SK-N-SH (cell line): Measurements from ENCODE around the gene ARGLU1. TPM values are rescaled to one million over a fixed set of nuclear protein-coding genes. Genes with fewer than 3 reads are reported as not detected.

Source experiments
- CTCF ChIA-PET: fragments of 300-600, 350-600 bp; formaldehyde crosslinking; extraction: SDS; loops from one replicate; lab custom pipeline; 2021; lab: Yijun Ruan, JAX
- POLR2A ChIA-PET: fragments of 350-600 bp; sonication (Branson Sonifier 250); formaldehyde crosslinking; extraction: SDS; loops from one replicate; lab custom pipeline; 2020; ENCODE audit warnings: antibody characterized with exemption, inconsistent platforms; lab: Yijun Ruan, JAX
- DNase-seq: peaks from one replicate; pipeline ENCODE4 v3.0.0; 2012
- H2AFZ ChIP-seq: fragments of 200-600 bp; sonication (generic); 2 replicates; pipeline ENCODE4 v1.8.1; 2016; ENCODE audit warnings: antibody characterized with exemption, mild to moderate bottlenecking, low read depth
- H3F3A ChIP-seq: fragments of 200-600 bp; sonication (generic); replicated peaks from 2 replicates; pipeline ENCODE3; 2016; ENCODE audit warnings: antibody characterized with exemption, mild to moderate bottlenecking; ENCODE audit not compliant: insufficient read depth
- H3K27ac ChIP-seq, 2 experiments: fragments of 200-500 bp in 1 of 2; fragments of 200-600 bp in 1 of 2; sonication (Bioruptor generic) in 1 of 2; sonication (generic), shearing (Covaris generic) in 1 of 2; 2 replicates each; pipeline versions ENCODE4 v1.5.1 to v1.6.1; 2014 to 2016; ENCODE audit warnings: low read depth in 2 of 2, inconsistent platforms in 1 of 2, low read length in 1 of 2, mild to moderate bottlenecking in 1 of 2, mixed read lengths in 1 of 2
- H3K27me3 ChIP-seq: fragments of 200-600 bp; sonication (generic), shearing (Covaris generic); 2 replicates; pipeline ENCODE4 v1.6.1; 2016; ENCODE audit warnings: mixed run types; ENCODE audit not compliant: insufficient read depth
- H3K36me3 ChIP-seq, 2 experiments: fragments of 200-500 bp in 1 of 2; fragments of 200-600 bp in 1 of 2; sonication (Bioruptor generic) in 1 of 2; sonication (generic) in 1 of 2; replicated peaks in 1 of 2; 2 replicates each; pipeline versions ENCODE3 to v1.5.1; 2014 to 2016; ENCODE audit warnings: low read length in 1 of 2, mild to moderate bottlenecking in 1 of 2; ENCODE audit not compliant: insufficient read depth in 2 of 2, control insufficient read depth in 1 of 2
- H3K4me1 ChIP-seq, 2 experiments: fragments of 200-500 bp in 1 of 2; fragments of 200-600 bp in 1 of 2; sonication (Bioruptor generic) in 1 of 2; sonication (generic), shearing (Covaris generic) in 1 of 2; 2 replicates each; pipeline versions ENCODE4 v1.5.1 to v1.6.1; 2014 to 2016; ENCODE audit warnings: low read depth in 1 of 2, low read length in 1 of 2, mixed run types in 1 of 2; ENCODE audit not compliant: insufficient read depth in 2 of 2, control insufficient read depth in 1 of 2
- H3K4me2 ChIP-seq: fragments of 200-600 bp; sonication (generic), shearing (Covaris generic); 2 replicates; pipeline ENCODE4 v1.6.1; 2017; ENCODE audit warnings: mixed run types
- H3K4me3 ChIP-seq, 2 experiments: fragments of 200-500 bp in 1 of 2; fragments of 200-600 bp in 1 of 2; sonication (Bioruptor generic) in 1 of 2; sonication (generic), shearing (Covaris generic) in 1 of 2; 2 replicates each; pipeline versions ENCODE4 v1.5.1 to v1.8.1; 2014 to 2016; ENCODE audit warnings: low read depth in 2 of 2, inconsistent platforms in 1 of 2, low read length in 1 of 2, mild to moderate bottlenecking in 1 of 2, mixed read lengths in 1 of 2, moderate library complexity in 1 of 2
- H3K79me2 ChIP-seq: fragments of 200-600 bp; sonication (generic); 2 replicates; pipeline ENCODE4 v1.8.1; 2017; ENCODE audit warnings: mild to moderate bottlenecking; ENCODE audit not compliant: insufficient read depth
- H3K9ac ChIP-seq: fragments of 200-600 bp; sonication (generic); 2 replicates; pipeline ENCODE4 v1.6.1; 2017; ENCODE audit warnings: mixed run types
- H3K9me2 ChIP-seq: fragments of 200-600 bp; sonication (generic); 2 replicates; pipeline ENCODE4 v1.6.1; 2017; ENCODE audit warnings: mixed run types
- H3K9me3 ChIP-seq: fragments of 200-600 bp; sonication (generic); 2 replicates; pipeline ENCODE4 v1.6.1; 2017; ENCODE audit warnings: mixed run types, mild to moderate bottlenecking, moderate library complexity
- H4K20me1 ChIP-seq: fragments of 200-600 bp; sonication (generic); 2 replicates; pipeline ENCODE4 v1.6.1; 2017; ENCODE audit warnings: mild to moderate bottlenecking, mixed run types; ENCODE audit not compliant: insufficient read depth
- EP300 ChIP-seq, 2 experiments: IDR thresholded peaks; 2 replicates each; pipeline versions ENCODE4 v1.4.0 to v1.6.1; 2012; ENCODE audit warnings: borderline replicate concordance in 1 of 2, low read depth in 1 of 2, low read length in 1 of 2
- FOSL2 ChIP-seq: IDR thresholded peaks from 2 replicates; pipeline ENCODE4 v1.4.0; 2012; ENCODE audit warnings: low read depth, mild to moderate bottlenecking, moderate library complexity, borderline replicate concordance
- FOXJ3 ChIP-seq: sonication (generic); formaldehyde crosslinking; IDR thresholded peaks from 2 replicates; pipeline ENCODE4 v1.5.1; 2020; ENCODE audit warnings: mild to moderate bottlenecking, missing genetic modification reagents
- GABPA ChIP-seq: IDR thresholded peaks from 2 replicates; pipeline ENCODE4 v1.4.0; 2012; ENCODE audit warnings: low read depth, mild to moderate bottlenecking
- GATA2 ChIP-seq: sonication (generic); formaldehyde crosslinking; IDR thresholded peaks from 2 replicates; pipeline ENCODE4 v1.5.0; 2020; ENCODE audit warnings: mild to moderate bottlenecking, missing genetic modification reagents
- MEF2A ChIP-seq: IDR thresholded peaks from 2 replicates; pipeline ENCODE4 v1.4.0; 2012; ENCODE audit warnings: low read depth, borderline replicate concordance
- MXI1 ChIP-seq: IDR thresholded peaks from 2 replicates; pipeline ENCODE4 v1.6.1; 2012; ENCODE audit warnings: mild to moderate bottlenecking, low read depth, low read length, improper control_type of control experiment
- NFIC ChIP-seq: IDR thresholded peaks from 2 replicates; pipeline ENCODE4 v1.4.0; 2012; ENCODE audit warnings: borderline replicate concordance
- RCOR1 ChIP-seq: fragments of 150-350 bp; IDR thresholded peaks from 2 replicates; pipeline ENCODE4 v1.6.1; 2017; ENCODE audit warnings: antibody characterized with exemption, low read length
- RFX5 ChIP-seq: IDR thresholded peaks from 2 replicates; pipeline ENCODE4 v1.6.1; 2012; ENCODE audit warnings: mild to moderate bottlenecking, improper control_type of control experiment, low read length
- SIN3A ChIP-seq: IDR thresholded peaks from 2 replicates; pipeline ENCODE4 v1.6.1; 2012; ENCODE audit warnings: low read depth, mild to moderate bottlenecking, low read length, moderate library complexity, borderline replicate concordance
- SMC3 ChIP-seq: IDR thresholded peaks from 2 replicates; pipeline ENCODE4 v1.6.1; 2012; ENCODE audit warnings: low read depth, low read length, improper control_type of control experiment
- TCF12 ChIP-seq: IDR thresholded peaks from 2 replicates; pipeline ENCODE4 v1.4.0; 2012
- YY1 ChIP-seq: IDR thresholded peaks from 2 replicates; pipeline ENCODE4 v1.4.0; 2012; ENCODE audit warnings: low read depth, mild to moderate bottlenecking
- WGBS: methylation state at CpG from one replicate; pipeline ENCODE4 v1.1.6; 2017; ENCODE audit warnings: low lambda C conversion rate; 5-methylcytosine and 5-hydroxymethylcytosine counted together
- polyA plus RNA-seq, 3 experiments: library from polyadenylated mRNA; depleted of rRNA; stranded (reverse); fragments of >200 nt; gene quantifications; 2 replicates each; pipeline ENCODE4 v1.2.3, GENCODE V29; 2012
- TF ChIP-seq, protein P1 (sequence below): IDR thresholded peaks from 2 replicates; pipeline ENCODE4; 2012
- TF ChIP-seq, protein P2 (sequence below): fragments of 150-350 bp; IDR thresholded peaks from 2 replicates; pipeline ENCODE4 v1.6.1; 2017; ENCODE audit warnings: antibody characterized with exemption, low read length, low read depth, borderline replicate concordance
- TF ChIP-seq, protein P3 (sequence below): fragments of 200-600 bp; sonication (generic); IDR thresholded peaks from 2 replicates; pipeline ENCODE4 v1.6.1; 2017; ENCODE audit warnings: antibody characterized with exemption, mild to moderate bottlenecking, moderate library complexity
- TF ChIP-seq, protein P4 (sequence below): IDR thresholded peaks from 2 replicates; pipeline ENCODE4 v1.6.1; 2012; ENCODE audit warnings: mild to moderate bottlenecking, low read depth, low read length, moderate library complexity
- TF ChIP-seq, protein P5 (sequence below): fragments of 150-350 bp; IDR thresholded peaks from 2 replicates; pipeline ENCODE4 v1.6.1; 2016; ENCODE audit warnings: mild to moderate bottlenecking, low read depth, low read length

The ARGLU1 gene
- polyA plus RNA-seq, 1 of the 3 experiments (the other 2 are of a cell fraction), result 101 TPM

DNA sequence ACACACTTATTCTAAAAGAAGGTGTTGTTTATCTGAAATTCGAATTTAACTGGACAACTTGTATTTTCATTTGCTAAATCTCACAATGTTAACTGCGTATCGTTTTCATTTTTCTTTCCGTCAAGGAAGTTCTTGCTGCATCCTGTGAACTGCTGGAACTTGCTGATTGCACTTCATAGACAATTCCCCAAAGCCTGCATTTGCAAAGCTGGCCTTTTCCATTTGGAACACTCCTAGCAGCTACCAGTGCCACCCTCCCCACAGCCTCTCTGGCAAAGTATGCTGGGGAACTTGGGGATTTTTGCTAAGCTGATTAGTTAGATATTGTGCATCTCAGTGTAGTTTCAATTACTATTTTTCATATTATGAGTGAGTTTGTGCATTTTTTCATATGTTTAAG is 20.4 kb upstream of the ARGLU1 start (continued):
- TF ChIP-seq, protein P1, sequence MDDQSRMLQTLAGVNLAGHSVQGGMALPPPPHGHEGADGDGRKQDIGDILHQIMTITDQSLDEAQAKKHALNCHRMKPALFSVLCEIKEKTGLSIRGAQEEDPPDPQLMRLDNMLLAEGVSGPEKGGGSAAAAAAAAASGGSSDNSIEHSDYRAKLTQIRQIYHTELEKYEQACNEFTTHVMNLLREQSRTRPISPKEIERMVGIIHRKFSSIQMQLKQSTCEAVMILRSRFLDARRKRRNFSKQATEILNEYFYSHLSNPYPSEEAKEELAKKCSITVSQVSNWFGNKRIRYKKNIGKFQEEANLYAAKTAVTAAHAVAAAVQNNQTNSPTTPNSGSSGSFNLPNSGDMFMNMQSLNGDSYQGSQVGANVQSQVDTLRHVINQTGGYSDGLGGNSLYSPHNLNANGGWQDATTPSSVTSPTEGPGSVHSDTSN, result no peak
- no peak for TF ChIP-seq YY1
- TF ChIP-seq NFIC, result no peak
- no peak for TF ChIP-seq SIN3A

DNA sequence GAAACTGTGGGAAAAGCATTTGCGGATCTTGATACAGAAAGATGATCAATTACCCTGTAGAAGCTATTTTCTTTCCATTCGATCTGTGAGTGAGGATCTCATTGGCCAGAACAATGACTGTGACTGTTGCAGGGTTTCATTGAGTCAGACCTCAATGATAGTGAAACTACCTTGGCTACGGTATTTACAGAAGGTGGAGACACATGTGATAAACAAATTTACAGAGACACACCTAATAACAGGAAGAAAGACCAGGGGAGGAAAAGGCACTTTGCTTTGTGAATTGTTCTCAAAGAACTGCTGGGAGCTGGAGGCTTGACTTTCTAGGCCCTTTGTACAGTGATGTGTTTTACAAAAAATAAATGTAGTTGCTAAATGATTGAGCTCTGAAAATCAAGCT is 19.9 kb upstream of the ARGLU1 start:
- no peak overlapping the region for H3K27ac ChIP-seq
- H3K4me2 ChIP-seq, result no peak overlapping the region
- ChIA-PET POLR2A (no interaction called here), CTCF (interaction anchor here (1.4 kb wide), 1 partner anchor 51 kb away, joined by 4 read pairs; no protein-coding TSS in a partner anchor)
- no peak for DNase-seq
- no peak overlapping the region for H3K4me3 ChIP-seq
- no peaks in the 10 kb centered on the region for H3K4me1 ChIP-seq
- H4K20me1 ChIP-seq, result no peaks in the 10 kb centered on the region
- no peak overlapping the region for H3K9ac ChIP-seq
- no peaks in the 10 kb centered on the region for H3F3A ChIP-seq
- no peaks in the 10 kb centered on the region for H3K36me3 ChIP-seq
- 46% methylated on average over 3 of the region's 3 CpGs for WGBS
- no peaks in the 10 kb centered on the region for H3K9me2 ChIP-seq
- H3K79me2 ChIP-seq, result no peaks in the 10 kb centered on the region
- H2AFZ ChIP-seq, result no peak overlapping the region
- no peaks in the 10 kb centered on the region for H3K9me3 ChIP-seq
- H3K27me3 ChIP-seq, result no peaks in the 10 kb centered on the region; the same call in 1 of the 2 replicates
- no peak for TF ChIP-seq SMC3
- TF ChIP-seq, protein P2, sequence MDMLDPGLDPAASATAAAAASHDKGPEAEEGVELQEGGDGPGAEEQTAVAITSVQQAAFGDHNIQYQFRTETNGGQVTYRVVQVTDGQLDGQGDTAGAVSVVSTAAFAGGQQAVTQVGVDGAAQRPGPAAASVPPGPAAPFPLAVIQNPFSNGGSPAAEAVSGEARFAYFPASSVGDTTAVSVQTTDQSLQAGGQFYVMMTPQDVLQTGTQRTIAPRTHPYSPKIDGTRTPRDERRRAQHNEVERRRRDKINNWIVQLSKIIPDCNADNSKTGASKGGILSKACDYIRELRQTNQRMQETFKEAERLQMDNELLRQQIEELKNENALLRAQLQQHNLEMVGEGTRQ, result no peak
- TF ChIP-seq NFIC, result no peak
- TF ChIP-seq FOXJ3 (CRISPR knock-in tag), result no peak
- TF ChIP-seq RFX5, result no peak
- no peak for TF ChIP-seq RCOR1
- no peak for TF ChIP-seq FOSL2
- TF ChIP-seq GATA2 (CRISPR knock-in tag), result no peak
- TF ChIP-seq, protein P1, result no peak
- TF ChIP-seq, protein P3, sequence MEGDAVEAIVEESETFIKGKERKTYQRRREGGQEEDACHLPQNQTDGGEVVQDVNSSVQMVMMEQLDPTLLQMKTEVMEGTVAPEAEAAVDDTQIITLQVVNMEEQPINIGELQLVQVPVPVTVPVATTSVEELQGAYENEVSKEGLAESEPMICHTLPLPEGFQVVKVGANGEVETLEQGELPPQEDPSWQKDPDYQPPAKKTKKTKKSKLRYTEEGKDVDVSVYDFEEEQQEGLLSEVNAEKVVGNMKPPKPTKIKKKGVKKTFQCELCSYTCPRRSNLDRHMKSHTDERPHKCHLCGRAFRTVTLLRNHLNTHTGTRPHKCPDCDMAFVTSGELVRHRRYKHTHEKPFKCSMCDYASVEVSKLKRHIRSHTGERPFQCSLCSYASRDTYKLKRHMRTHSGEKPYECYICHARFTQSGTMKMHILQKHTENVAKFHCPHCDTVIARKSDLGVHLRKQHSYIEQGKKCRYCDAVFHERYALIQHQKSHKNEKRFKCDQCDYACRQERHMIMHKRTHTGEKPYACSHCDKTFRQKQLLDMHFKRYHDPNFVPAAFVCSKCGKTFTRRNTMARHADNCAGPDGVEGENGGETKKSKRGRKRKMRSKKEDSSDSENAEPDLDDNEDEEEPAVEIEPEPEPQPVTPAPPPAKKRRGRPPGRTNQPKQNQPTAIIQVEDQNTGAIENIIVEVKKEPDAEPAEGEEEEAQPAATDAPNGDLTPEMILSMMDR, result no peak
- no peak for TF ChIP-seq MEF2A
- TF ChIP-seq, protein P4, sequence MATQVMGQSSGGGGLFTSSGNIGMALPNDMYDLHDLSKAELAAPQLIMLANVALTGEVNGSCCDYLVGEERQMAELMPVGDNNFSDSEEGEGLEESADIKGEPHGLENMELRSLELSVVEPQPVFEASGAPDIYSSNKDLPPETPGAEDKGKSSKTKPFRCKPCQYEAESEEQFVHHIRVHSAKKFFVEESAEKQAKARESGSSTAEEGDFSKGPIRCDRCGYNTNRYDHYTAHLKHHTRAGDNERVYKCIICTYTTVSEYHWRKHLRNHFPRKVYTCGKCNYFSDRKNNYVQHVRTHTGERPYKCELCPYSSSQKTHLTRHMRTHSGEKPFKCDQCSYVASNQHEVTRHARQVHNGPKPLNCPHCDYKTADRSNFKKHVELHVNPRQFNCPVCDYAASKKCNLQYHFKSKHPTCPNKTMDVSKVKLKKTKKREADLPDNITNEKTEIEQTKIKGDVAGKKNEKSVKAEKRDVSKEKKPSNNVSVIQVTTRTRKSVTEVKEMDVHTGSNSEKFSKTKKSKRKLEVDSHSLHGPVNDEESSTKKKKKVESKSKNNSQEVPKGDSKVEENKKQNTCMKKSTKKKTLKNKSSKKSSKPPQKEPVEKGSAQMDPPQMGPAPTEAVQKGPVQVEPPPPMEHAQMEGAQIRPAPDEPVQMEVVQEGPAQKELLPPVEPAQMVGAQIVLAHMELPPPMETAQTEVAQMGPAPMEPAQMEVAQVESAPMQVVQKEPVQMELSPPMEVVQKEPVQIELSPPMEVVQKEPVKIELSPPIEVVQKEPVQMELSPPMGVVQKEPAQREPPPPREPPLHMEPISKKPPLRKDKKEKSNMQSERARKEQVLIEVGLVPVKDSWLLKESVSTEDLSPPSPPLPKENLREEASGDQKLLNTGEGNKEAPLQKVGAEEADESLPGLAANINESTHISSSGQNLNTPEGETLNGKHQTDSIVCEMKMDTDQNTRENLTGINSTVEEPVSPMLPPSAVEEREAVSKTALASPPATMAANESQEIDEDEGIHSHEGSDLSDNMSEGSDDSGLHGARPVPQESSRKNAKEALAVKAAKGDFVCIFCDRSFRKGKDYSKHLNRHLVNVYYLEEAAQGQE, result no peak
- TF ChIP-seq, protein P5, sequence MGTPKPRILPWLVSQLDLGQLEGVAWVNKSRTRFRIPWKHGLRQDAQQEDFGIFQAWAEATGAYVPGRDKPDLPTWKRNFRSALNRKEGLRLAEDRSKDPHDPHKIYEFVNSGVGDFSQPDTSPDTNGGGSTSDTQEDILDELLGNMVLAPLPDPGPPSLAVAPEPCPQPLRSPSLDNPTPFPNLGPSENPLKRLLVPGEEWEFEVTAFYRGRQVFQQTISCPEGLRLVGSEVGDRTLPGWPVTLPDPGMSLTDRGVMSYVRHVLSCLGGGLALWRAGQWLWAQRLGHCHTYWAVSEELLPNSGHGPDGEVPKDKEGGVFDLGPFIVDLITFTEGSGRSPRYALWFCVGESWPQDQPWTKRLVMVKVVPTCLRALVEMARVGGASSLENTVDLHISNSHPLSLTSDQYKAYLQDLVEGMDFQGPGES, result no peak
- TF ChIP-seq GABPA, result no peak
- TF ChIP-seq SIN3A, result no peak
- no peak for TF ChIP-seq YY1
- TF ChIP-seq EP300 (IDR thresholded peaks at IDR 0.05; ENCODE audit: borderline replicate concordance in 1 of 2, low read depth in 1 of 2, low read length in 1 of 2), result no peak
- no peak for TF ChIP-seq MXI1
- TF ChIP-seq TCF12, result no peak
